SK-N-SH (cell line): ENCODE results near the gene ASB8. TPM values are rescaled to one million over a fixed set of nuclear protein-coding genes. Genes with fewer than 3 reads are reported as not detected.

Source experiments
- CTCF ChIA-PET: fragments of 300-600, 350-600 bp; formaldehyde crosslinking; extraction: SDS; loops from one replicate; lab custom pipeline; 2021; lab: Yijun Ruan, JAX
- POLR2A ChIA-PET: fragments of 350-600 bp; sonication (Branson Sonifier 250); formaldehyde crosslinking; extraction: SDS; loops from one replicate; lab custom pipeline; 2020; ENCODE audit warnings: antibody characterized with exemption, inconsistent platforms; lab: Yijun Ruan, JAX
- DNase-seq: peaks from one replicate; pipeline ENCODE4 v3.0.0; 2012
- H2AFZ ChIP-seq: fragments of 200-600 bp; sonication (generic); 2 replicates; pipeline ENCODE4 v1.8.1; 2016; ENCODE audit warnings: antibody characterized with exemption, mild to moderate bottlenecking, low read depth
- H3F3A ChIP-seq: fragments of 200-600 bp; sonication (generic); replicated peaks from 2 replicates; pipeline ENCODE3; 2016; ENCODE audit warnings: antibody characterized with exemption, mild to moderate bottlenecking; ENCODE audit not compliant: insufficient read depth
- H3K27ac ChIP-seq, 2 experiments: fragments of 200-500 bp in 1 of 2; fragments of 200-600 bp in 1 of 2; sonication (Bioruptor generic) in 1 of 2; sonication (generic), shearing (Covaris generic) in 1 of 2; 2 replicates each; pipeline versions ENCODE4 v1.5.1 to v1.6.1; 2014 to 2016; ENCODE audit warnings: low read depth in 2 of 2, inconsistent platforms in 1 of 2, low read length in 1 of 2, mild to moderate bottlenecking in 1 of 2, mixed read lengths in 1 of 2
- H3K27me3 ChIP-seq: fragments of 200-600 bp; sonication (generic), shearing (Covaris generic); 2 replicates; pipeline ENCODE4 v1.6.1; 2016; ENCODE audit warnings: mixed run types; ENCODE audit not compliant: insufficient read depth
- H3K36me3 ChIP-seq, 2 experiments: fragments of 200-500 bp in 1 of 2; fragments of 200-600 bp in 1 of 2; sonication (Bioruptor generic) in 1 of 2; sonication (generic) in 1 of 2; replicated peaks in 1 of 2; 2 replicates each; pipeline versions ENCODE3 to v1.5.1; 2014 to 2016; ENCODE audit warnings: low read length in 1 of 2, mild to moderate bottlenecking in 1 of 2; ENCODE audit not compliant: insufficient read depth in 2 of 2, control insufficient read depth in 1 of 2
- H3K4me1 ChIP-seq, 2 experiments: fragments of 200-500 bp in 1 of 2; fragments of 200-600 bp in 1 of 2; sonication (Bioruptor generic) in 1 of 2; sonication (generic), shearing (Covaris generic) in 1 of 2; 2 replicates each; pipeline versions ENCODE4 v1.5.1 to v1.6.1; 2014 to 2016; ENCODE audit warnings: low read depth in 1 of 2, low read length in 1 of 2, mixed run types in 1 of 2; ENCODE audit not compliant: insufficient read depth in 2 of 2, control insufficient read depth in 1 of 2
- H3K4me2 ChIP-seq: fragments of 200-600 bp; sonication (generic), shearing (Covaris generic); 2 replicates; pipeline ENCODE4 v1.6.1; 2017; ENCODE audit warnings: mixed run types
- H3K4me3 ChIP-seq, 2 experiments: fragments of 200-500 bp in 1 of 2; fragments of 200-600 bp in 1 of 2; sonication (Bioruptor generic) in 1 of 2; sonication (generic), shearing (Covaris generic) in 1 of 2; 2 replicates each; pipeline versions ENCODE4 v1.5.1 to v1.8.1; 2014 to 2016; ENCODE audit warnings: low read depth in 2 of 2, inconsistent platforms in 1 of 2, low read length in 1 of 2, mild to moderate bottlenecking in 1 of 2, mixed read lengths in 1 of 2, moderate library complexity in 1 of 2
- H3K79me2 ChIP-seq: fragments of 200-600 bp; sonication (generic); 2 replicates; pipeline ENCODE4 v1.8.1; 2017; ENCODE audit warnings: mild to moderate bottlenecking; ENCODE audit not compliant: insufficient read depth
- H3K9ac ChIP-seq: fragments of 200-600 bp; sonication (generic); 2 replicates; pipeline ENCODE4 v1.6.1; 2017; ENCODE audit warnings: mixed run types
- H3K9me2 ChIP-seq: fragments of 200-600 bp; sonication (generic); 2 replicates; pipeline ENCODE4 v1.6.1; 2017; ENCODE audit warnings: mixed run types
- H3K9me3 ChIP-seq: fragments of 200-600 bp; sonication (generic); 2 replicates; pipeline ENCODE4 v1.6.1; 2017; ENCODE audit warnings: mixed run types, mild to moderate bottlenecking, moderate library complexity
- H4K20me1 ChIP-seq: fragments of 200-600 bp; sonication (generic); 2 replicates; pipeline ENCODE4 v1.6.1; 2017; ENCODE audit warnings: mild to moderate bottlenecking, mixed run types; ENCODE audit not compliant: insufficient read depth
- ELF1 ChIP-seq: IDR thresholded peaks from 2 replicates; pipeline ENCODE4 v1.4.0; 2012
- EZH2phosphoT487 ChIP-seq: fragments of 200-600 bp; sonication (generic); IDR thresholded peaks from 2 replicates; pipeline ENCODE4 v1.6.1; 2017; ENCODE audit warnings: low read depth, mixed run types, mild to moderate bottlenecking, antibody characterized with exemption, moderate library complexity, borderline replicate concordance
- GATA2 ChIP-seq: sonication (generic); formaldehyde crosslinking; IDR thresholded peaks from 2 replicates; pipeline ENCODE4 v1.5.0; 2020; ENCODE audit warnings: mild to moderate bottlenecking, missing genetic modification reagents
- MAX ChIP-seq: IDR thresholded peaks from 2 replicates; pipeline ENCODE4 v1.4.0; 2012; ENCODE audit warnings: low read depth
- MXI1 ChIP-seq: IDR thresholded peaks from 2 replicates; pipeline ENCODE4 v1.6.1; 2012; ENCODE audit warnings: mild to moderate bottlenecking, low read depth, low read length, improper control_type of control experiment
- RFX5 ChIP-seq: IDR thresholded peaks from 2 replicates; pipeline ENCODE4 v1.6.1; 2012; ENCODE audit warnings: mild to moderate bottlenecking, improper control_type of control experiment, low read length
- RXRA ChIP-seq: IDR thresholded peaks from 2 replicates; pipeline ENCODE4 v1.4.0; 2012; ENCODE audit warnings: low read depth, mild to moderate bottlenecking, borderline replicate concordance
- SIN3A ChIP-seq: IDR thresholded peaks from 2 replicates; pipeline ENCODE4 v1.6.1; 2012; ENCODE audit warnings: low read depth, mild to moderate bottlenecking, low read length, moderate library complexity, borderline replicate concordance
- TEAD4 ChIP-seq: IDR thresholded peaks from 2 replicates; pipeline ENCODE4 v1.4.0; 2012; ENCODE audit warnings: mild to moderate bottlenecking, borderline replicate concordance; ENCODE audit not compliant: insufficient read depth
- USF2 ChIP-seq: fragments of 150-350 bp; IDR thresholded peaks from 2 replicates; pipeline ENCODE4 v1.6.1; 2017; ENCODE audit warnings: antibody characterized with exemption, low read length, low read depth, borderline replicate concordance
- WGBS: methylation state at CpG from one replicate; pipeline ENCODE4 v1.1.6; 2017; ENCODE audit warnings: low lambda C conversion rate; 5-methylcytosine and 5-hydroxymethylcytosine counted together
- polyA plus RNA-seq, 3 experiments: library from polyadenylated mRNA; depleted of rRNA; stranded (reverse); fragments of >200 nt; gene quantifications; 2 replicates each; pipeline ENCODE4 v1.2.3, GENCODE V29; 2012
- TF ChIP-seq, protein P1 (sequence below): IDR thresholded peaks from 2 replicates; pipeline ENCODE4 v1.6.1; 2012; ENCODE audit warnings: mild to moderate bottlenecking, low read depth, low read length, moderate library complexity
- TF ChIP-seq, protein P2 (sequence below): fragments of 150-350 bp; IDR thresholded peaks from 2 replicates; pipeline ENCODE4 v1.6.1; 2016; ENCODE audit warnings: mild to moderate bottlenecking, low read depth, low read length
- TF ChIP-seq, protein P3 (sequence below): IDR thresholded peaks from 2 replicates; pipeline ENCODE4; 2012

The ASB8 gene
- polyA plus RNA-seq, 1 of the 3 experiments (the other 2 are of a cell fraction): 13.8 TPM

DNA sequence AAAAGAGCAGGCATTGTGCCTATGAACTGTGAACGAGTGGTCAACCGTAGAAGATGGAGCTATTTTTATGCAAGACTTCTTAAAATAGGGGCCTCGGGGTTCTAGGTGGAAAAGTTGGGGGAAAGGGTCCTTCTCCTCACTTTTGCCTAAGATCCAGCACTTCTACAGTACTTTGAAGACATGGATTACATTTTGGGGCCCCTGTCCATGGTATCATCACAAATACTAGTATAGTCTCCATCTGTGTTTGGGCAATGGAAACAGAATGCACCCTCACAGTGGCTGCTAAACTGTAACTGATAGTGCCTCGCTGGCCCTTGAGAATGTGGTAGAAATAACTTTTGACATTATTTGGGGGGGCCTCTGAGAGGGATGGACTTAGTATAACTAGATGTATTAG lies 20.7 kb upstream of the ASB8 start:
- DNase-seq: no peak
- H3K9me3 ChIP-seq: no peaks in the 10 kb centered on the region
- H2AFZ ChIP-seq: no peak overlapping the region
- H3F3A ChIP-seq: no peaks in the 10 kb centered on the region
- ChIA-PET POLR2A (no interaction called here), CTCF (interaction anchor here (1.2 kb wide), 1 partner anchor 440 kb away, joined by 3 read pairs; no protein-coding TSS in a partner anchor)
- H3K79me2 ChIP-seq: no peaks in the 10 kb centered on the region
- H3K4me2 ChIP-seq: no peak overlapping the region
- TF ChIP-seq MXI1: no peak
- TF ChIP-seq, protein P1, sequence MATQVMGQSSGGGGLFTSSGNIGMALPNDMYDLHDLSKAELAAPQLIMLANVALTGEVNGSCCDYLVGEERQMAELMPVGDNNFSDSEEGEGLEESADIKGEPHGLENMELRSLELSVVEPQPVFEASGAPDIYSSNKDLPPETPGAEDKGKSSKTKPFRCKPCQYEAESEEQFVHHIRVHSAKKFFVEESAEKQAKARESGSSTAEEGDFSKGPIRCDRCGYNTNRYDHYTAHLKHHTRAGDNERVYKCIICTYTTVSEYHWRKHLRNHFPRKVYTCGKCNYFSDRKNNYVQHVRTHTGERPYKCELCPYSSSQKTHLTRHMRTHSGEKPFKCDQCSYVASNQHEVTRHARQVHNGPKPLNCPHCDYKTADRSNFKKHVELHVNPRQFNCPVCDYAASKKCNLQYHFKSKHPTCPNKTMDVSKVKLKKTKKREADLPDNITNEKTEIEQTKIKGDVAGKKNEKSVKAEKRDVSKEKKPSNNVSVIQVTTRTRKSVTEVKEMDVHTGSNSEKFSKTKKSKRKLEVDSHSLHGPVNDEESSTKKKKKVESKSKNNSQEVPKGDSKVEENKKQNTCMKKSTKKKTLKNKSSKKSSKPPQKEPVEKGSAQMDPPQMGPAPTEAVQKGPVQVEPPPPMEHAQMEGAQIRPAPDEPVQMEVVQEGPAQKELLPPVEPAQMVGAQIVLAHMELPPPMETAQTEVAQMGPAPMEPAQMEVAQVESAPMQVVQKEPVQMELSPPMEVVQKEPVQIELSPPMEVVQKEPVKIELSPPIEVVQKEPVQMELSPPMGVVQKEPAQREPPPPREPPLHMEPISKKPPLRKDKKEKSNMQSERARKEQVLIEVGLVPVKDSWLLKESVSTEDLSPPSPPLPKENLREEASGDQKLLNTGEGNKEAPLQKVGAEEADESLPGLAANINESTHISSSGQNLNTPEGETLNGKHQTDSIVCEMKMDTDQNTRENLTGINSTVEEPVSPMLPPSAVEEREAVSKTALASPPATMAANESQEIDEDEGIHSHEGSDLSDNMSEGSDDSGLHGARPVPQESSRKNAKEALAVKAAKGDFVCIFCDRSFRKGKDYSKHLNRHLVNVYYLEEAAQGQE: peak; percentile 66; the same call in 1 of the 2 replicates
- no peaks in the 10 kb centered on the region for H4K20me1 ChIP-seq
- H3K27ac ChIP-seq: no peak overlapping the region
- no peaks in the 10 kb centered on the region for H3K9me2 ChIP-seq
- peaks cover 0 to 5% of the 10 kb centered on the region in 2 experiments; a peak in 3 of 4 replicates for H3K4me1 ChIP-seq
- no peaks in the 10 kb centered on the region for H3K36me3 ChIP-seq
- 0 out of 2 replicates have a peak, but pooled peaks cover 7% of the 10 kb centered on the region for H3K27me3 ChIP-seq
- H3K9ac ChIP-seq: no peak overlapping the region
- 44% methylated on average over 4 of the region's 4 CpGs for WGBS
- H3K4me3 ChIP-seq: no peak overlapping the region

GRCh38 chr12:48176417-48176751 lies 19.1 kb upstream of the ASB8 start:
- Histone ChIP-seq H3K27me3 (0 out of 2 replicates have a peak, but pooled peaks cover 7% of the 10 kb centered on the region), H3K36me3 (no peaks in the 10 kb centered on the region), H2AFZ (peak overlapping the region; percentile 63; the same call in 1 of the 2 replicates), H3K4me2 (peak overlapping the region; percentile 47; the same call in 1 of the 2 replicates), H3K27ac (no peak overlapping the region; a peak in 1 of 4 replicates), H3K9ac (no peak overlapping the region), H3K4me1 (no peaks in the 10 kb centered on the region; a peak in 1 of 4 replicates), H3K9me2 (no peaks in the 10 kb centered on the region), H3K9me3 (no peaks in the 10 kb centered on the region), H3K79me2 (no peaks in the 10 kb centered on the region), H4K20me1 (no peaks in the 10 kb centered on the region), H3F3A (no peaks in the 10 kb centered on the region), H3K4me3 (no peak overlapping the region)
- no peak for DNase-seq
- TF ChIP-seq, protein P2, sequence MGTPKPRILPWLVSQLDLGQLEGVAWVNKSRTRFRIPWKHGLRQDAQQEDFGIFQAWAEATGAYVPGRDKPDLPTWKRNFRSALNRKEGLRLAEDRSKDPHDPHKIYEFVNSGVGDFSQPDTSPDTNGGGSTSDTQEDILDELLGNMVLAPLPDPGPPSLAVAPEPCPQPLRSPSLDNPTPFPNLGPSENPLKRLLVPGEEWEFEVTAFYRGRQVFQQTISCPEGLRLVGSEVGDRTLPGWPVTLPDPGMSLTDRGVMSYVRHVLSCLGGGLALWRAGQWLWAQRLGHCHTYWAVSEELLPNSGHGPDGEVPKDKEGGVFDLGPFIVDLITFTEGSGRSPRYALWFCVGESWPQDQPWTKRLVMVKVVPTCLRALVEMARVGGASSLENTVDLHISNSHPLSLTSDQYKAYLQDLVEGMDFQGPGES: no peak
- no peak for TF ChIP-seq USF2
- TF ChIP-seq ELF1: no peak
- TF ChIP-seq RXRA: no peak
- TF ChIP-seq, protein P1: no peak
- TF ChIP-seq, protein P3, sequence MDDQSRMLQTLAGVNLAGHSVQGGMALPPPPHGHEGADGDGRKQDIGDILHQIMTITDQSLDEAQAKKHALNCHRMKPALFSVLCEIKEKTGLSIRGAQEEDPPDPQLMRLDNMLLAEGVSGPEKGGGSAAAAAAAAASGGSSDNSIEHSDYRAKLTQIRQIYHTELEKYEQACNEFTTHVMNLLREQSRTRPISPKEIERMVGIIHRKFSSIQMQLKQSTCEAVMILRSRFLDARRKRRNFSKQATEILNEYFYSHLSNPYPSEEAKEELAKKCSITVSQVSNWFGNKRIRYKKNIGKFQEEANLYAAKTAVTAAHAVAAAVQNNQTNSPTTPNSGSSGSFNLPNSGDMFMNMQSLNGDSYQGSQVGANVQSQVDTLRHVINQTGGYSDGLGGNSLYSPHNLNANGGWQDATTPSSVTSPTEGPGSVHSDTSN: no peak
- TF ChIP-seq TEAD4: no peak
- no peak for TF ChIP-seq RFX5
- no peak for TF ChIP-seq GATA2 (CRISPR knock-in tag)
- no peak for TF ChIP-seq MAX
- no peak for TF ChIP-seq SIN3A
- TF ChIP-seq EZH2phosphoT487: no peak
- ChIA-PET POLR2A (no interaction called here), CTCF (interaction anchor here (0.9 to 2.2 kb wide), 6 partner anchors 11 to 442 kb away, joined by 3 to 18 read pairs (median 4); partner anchors contain the start of gene ASB8)
